CD14-positive monocyte (primary cell): ENCODE results near the gene ULK2. TPM values are rescaled to one million over a fixed set of nuclear protein-coding genes. Genes with fewer than 3 reads are reported as not detected.

ENCODE experiments used
- DNase-seq, 3 donors: peaks; one replicate each; pipeline ENCODE4 v3.0.0-alpha.2; 2011 to 2022
- H2AFZ ChIP-seq: 2 replicates; pipeline ENCODE4 v1.6.0; 2012; ENCODE audit warnings: mild to moderate bottlenecking, low read depth, low read length, inconsistent platforms; ENCODE audit not compliant: insufficient read depth, poor library complexity, severe bottlenecking
- H3K27ac ChIP-seq, 2 donors: 1 replicate in 1 of 2; 2 replicates in 1 of 2; pipeline ENCODE4 v1.5.1; 2012 to 2013; ENCODE audit warnings: low read length in 2 of 2, control low read depth in 1 of 2, inconsistent platforms in 1 of 2, low read depth in 1 of 2, mild to moderate bottlenecking in 1 of 2
- H3K27me3 ChIP-seq, 2 donors: one replicate each; pipeline versions ENCODE4 v1.6.0 to v1.6.1; 2011 to 2013; ENCODE audit warnings: low read length in 2 of 2; ENCODE audit not compliant: control insufficient read depth in 2 of 2, insufficient read depth in 2 of 2
- H3K36me3 ChIP-seq, 2 donors: replicated peaks in 1 of 2; 1 replicate in 1 of 2; 2 replicates in 1 of 2; pipeline versions ENCODE4 v1.5.1 to v1.6.1; 2012 to 2013; ENCODE audit warnings: low read length in 2 of 2, control low read depth in 1 of 2, inconsistent platforms in 1 of 2, mild to moderate bottlenecking in 1 of 2; ENCODE audit not compliant: insufficient read depth in 2 of 2, control insufficient read depth in 1 of 2
- H3K4me1 ChIP-seq, 2 donors: 1 replicate in 1 of 2; 2 replicates in 1 of 2; pipeline versions ENCODE4 v1.5.1 to v1.6.1; 2012 to 2013; ENCODE audit warnings: low read length in 2 of 2, control low read depth in 1 of 2, inconsistent platforms in 1 of 2, mild to moderate bottlenecking in 1 of 2, moderate library complexity in 1 of 2; ENCODE audit not compliant: insufficient read depth in 2 of 2, control insufficient read depth in 1 of 2
- H3K4me2 ChIP-seq: replicated peaks from 2 replicates; pipeline ENCODE3; 2012; ENCODE audit warnings: low read length, moderate library complexity, mild to moderate bottlenecking; ENCODE audit not compliant: poor library complexity, severe bottlenecking; ENCODE audit errors: extremely low read depth
- H3K4me3 ChIP-seq, 3 experiments: fragments of 200-600 bp in 1 of 3; sonication (generic) in 1 of 3; replicated peaks in 1 of 3; 1 replicate in 2 of 3; 2 replicates in 1 of 3; pipeline ENCODE4 v1.5.1; 2011 to 2013; ENCODE audit warnings: low read length in 3 of 3, mild to moderate bottlenecking in 3 of 3, control low read depth in 2 of 3, low read depth in 2 of 3, inconsistent platforms in 1 of 3, moderate library complexity in 1 of 3
- H3K79me2 ChIP-seq: 2 replicates; pipeline ENCODE4 v1.6.0; 2012; ENCODE audit warnings: mild to moderate bottlenecking, control low read depth, inconsistent platforms, low read length, moderate library complexity; ENCODE audit not compliant: insufficient read depth
- H3K9ac ChIP-seq: 2 replicates; pipeline ENCODE4 v1.6.0; 2017; ENCODE audit warnings: low read length, mild to moderate bottlenecking; ENCODE audit not compliant: insufficient read depth, poor library complexity, severe bottlenecking
- H3K9me3 ChIP-seq, 2 donors: replicated peaks in 1 of 2; 1 replicate in 1 of 2; 2 replicates in 1 of 2; pipeline versions ENCODE4 v1.5.1 to v1.6.1; 2012 to 2013; ENCODE audit warnings: low read length in 2 of 2, control low read depth in 1 of 2; ENCODE audit not compliant: control insufficient read depth in 1 of 2, insufficient read depth in 1 of 2
- H4K20me1 ChIP-seq: 2 replicates; pipeline ENCODE4 v1.6.0; 2012; ENCODE audit warnings: mild to moderate bottlenecking, low read length, control low read depth, moderate library complexity; ENCODE audit not compliant: insufficient read depth
- H3K27ac Mint-ChIP-seq, 7 donors: one replicate each; pipeline ENCODE4 v1.8.0; 2020; ENCODE audit warnings: mild to moderate bottlenecking in 7 of 7, mixed read lengths in 7 of 7, moderate library complexity in 6 of 7, inconsistent platforms in 2 of 7
- H3K27me3 Mint-ChIP-seq, 3 donors: one replicate each; pipeline ENCODE4 v1.8.0; 2021 to 2022; ENCODE audit warnings: low read depth in 3 of 3, mild to moderate bottlenecking in 3 of 3, mixed read lengths in 3 of 3, moderate library complexity in 3 of 3, inconsistent platforms in 1 of 3
- H3K36me3 Mint-ChIP-seq, 2 donors: one replicate each; pipeline ENCODE4 v1.8.0; 2020; ENCODE audit warnings: mixed read lengths in 2 of 2, inconsistent platforms in 1 of 2, mild to moderate bottlenecking in 1 of 2
- H3K4me1 Mint-ChIP-seq: one replicate; pipeline ENCODE4 v1.8.0; 2020; ENCODE audit warnings: mild to moderate bottlenecking, mixed read lengths
- H3K4me3 Mint-ChIP-seq, 2 donors: one replicate each; pipeline ENCODE4 v1.8.0; 2020; ENCODE audit warnings: mild to moderate bottlenecking in 2 of 2, mixed read lengths in 2 of 2, moderate library complexity in 1 of 2
- H3K9me3 Mint-ChIP-seq, 7 donors: one replicate each; pipeline ENCODE4 v1.8.0; 2020 to 2022; ENCODE audit warnings: mixed read lengths in 7 of 7, mild to moderate bottlenecking in 6 of 7, moderate library complexity in 6 of 7, inconsistent platforms in 2 of 7
- CTCF ChIP-seq: fragments of 200-600 bp; IDR thresholded peaks from one replicate; pipeline ENCODE4 v1.8.0; 2022; ENCODE audit warnings: antibody characterized with exemption, mild to moderate bottlenecking
- WGBS: methylation state at CpG from one replicate; pipeline ENCODE4 v1.1.5; 2013; ENCODE audit warnings: missing lambda C conversion rate; ENCODE audit not compliant: insufficient coverage; 5-methylcytosine and 5-hydroxymethylcytosine counted together
- intact Hi-C, 2 donors: fragments of 100-400 bp; cut with micrococcal nuclease; formaldehyde crosslinking; loops; one replicate each; pipeline versions ENCODE4 v1.15.0 to v1.15.1; 2023
- polyA plus RNA-seq, 3 donors: library from polyadenylated mRNA; depleted of rRNA in 1 of 3; unstranded in 2 of 3; stranded (reverse) in 1 of 3; fragments of 300-500 nt in 2 of 3; fragments of >200 nt in 1 of 3; fragmentation: Illumina TruSeq in 2 of 3; gene quantifications; 1 replicate in 2 of 3; 2 replicates in 1 of 3; pipeline ENCODE4 v1.2.3, GENCODE V29; 2012 to 2021

ULK2 gene
- polyA plus RNA-seq, 3 donors: 8.5 to 27.2 (median 12.3) TPM

GRCh38 chr17:19909139-19909538 is 41.4 kb upstream of the ULK2 start:
- Histone ChIP-seq H3K9ac (no peak overlapping the region), H3K79me2 (peaks cover 8% of the 10 kb centered on the region), H2AFZ (no peak overlapping the region), H3K27me3 (no peaks in the 10 kb centered on the region), H3K36me3 (peaks cover 76 to 90% of the 10 kb centered on the region in 2 donors), H3K4me1 (peaks cover 21 to 23% of the 10 kb centered on the region in 2 donors), H3K4me3 (no peak overlapping the region), H3K27ac (no peak overlapping the region), H4K20me1 (peaks cover 28% of the 10 kb centered on the region), H3K4me2 (no peak overlapping the region), H3K9me3 (no peaks in the 10 kb centered on the region)
- Mint-ChIP-seq H3K4me1 (peaks cover 14% of the 10 kb centered on the region), H3K36me3 (peaks cover 60 to 87% of the 10 kb centered on the region in 2 donors), H3K9me3 (no peaks in the 10 kb centered on the region), H3K27me3 (peaks cover 0 to 2% (median 0%) of the 10 kb centered on the region in 3 donors), H3K4me3 (no peak overlapping the region), H3K27ac (peak overlapping the region in 1 of 7 donors; percentile 17)
- DNase-seq: no peak
- WGBS: no CpG with 5 or more reads among the region's 6 CpGs
- no peak for TF ChIP-seq CTCF
- intact Hi-C loops: no loop called here

- H3K4me2 ChIP-seq: peak overlapping the region; percentile 47
- TF ChIP-seq CTCF: no peak
- H3K4me1 ChIP-seq: peaks cover 21 to 23% of the 10 kb centered on the region in 2 donors
- Mint-ChIP-seq H3K4me3 (peak overlapping the region in 1 of 2 donors; percentile 19), H3K9me3 (no peaks in the 10 kb centered on the region), H3K4me1 (peaks cover 14% of the 10 kb centered on the region), H3K27me3 (no peaks in the 10 kb centered on the region), H3K27ac (peak overlapping the region; percentile 67 to 86 (median 81)), H3K36me3 (peaks cover 71 to 92% of the 10 kb centered on the region in 2 donors)
- no peaks in the 10 kb centered on the region for H3K79me2 ChIP-seq
- 11% methylated on average over 4 of the region's 5 CpGs for WGBS
- peaks cover 74 to 91% of the 10 kb centered on the region in 2 donors for H3K36me3 ChIP-seq
- H4K20me1 ChIP-seq: peaks cover 14% of the 10 kb centered on the region
- intact Hi-C loops: no loop called here
- H3K27ac ChIP-seq: peak overlapping the region; percentile 44 to 79
- no peaks in the 10 kb centered on the region for H3K27me3 ChIP-seq
- H2AFZ ChIP-seq: no peak overlapping the region
- peak overlapping the region in 1 of 3 experiments; percentile 56 for H3K4me3 ChIP-seq
- no peaks in the 10 kb centered on the region for H3K9me3 ChIP-seq
- no peak overlapping the region for H3K9ac ChIP-seq
- DNase-seq: peak; percentile 21 to 34 (median 26)
Observed at GRCh38 chr17:19905502-19905901, 37.8 kb upstream of the ULK2 start.
